Astrocyte (in vitro differentiated cells and primary cell): Measurements from ENCODE around the gene TBC1D3I. TPM values are rescaled to one million over a fixed set of nuclear protein-coding genes. Genes with fewer than 3 reads are reported as not detected.

Experiments
- DNase-seq: peaks from one replicate; pipeline ENCODE4 v3.0.0-alpha.2; 2010; ENCODE audit warnings: low read depth
- FAIRE-seq: peaks from 2 replicates; lab custom pipeline; 2011; peaks lifted over from hg19 to GRCh38; lab: Jason Lieb, UNC
- H2AFZ ChIP-seq: 2 replicates; pipeline ENCODE4 v1.6.0; 2012; ENCODE audit warnings: low read depth, low read length, inconsistent platforms
- H3K27ac ChIP-seq: 2 replicates; pipeline ENCODE4 v1.5.1; 2011; ENCODE audit warnings: low read depth, low read length, inconsistent platforms
- H3K27me3 ChIP-seq: 2 replicates; pipeline ENCODE4 v1.6.0; 2011; ENCODE audit warnings: low read length, inconsistent platforms; ENCODE audit not compliant: insufficient read depth
- H3K36me3 ChIP-seq: 2 replicates; pipeline ENCODE4 v1.5.1; 2011; ENCODE audit warnings: low read length, inconsistent platforms; ENCODE audit not compliant: insufficient read depth
- H3K4me1 ChIP-seq: 2 replicates; pipeline ENCODE4 v1.5.1; 2011; ENCODE audit warnings: low read length, inconsistent platforms; ENCODE audit not compliant: insufficient read depth
- H3K4me2 ChIP-seq: 2 replicates; pipeline ENCODE4 v1.6.0; 2012; ENCODE audit warnings: low read length, inconsistent platforms
- H3K4me3 ChIP-seq: 2 replicates; pipeline ENCODE4 v1.5.1; 2011; ENCODE audit warnings: low read depth, mild to moderate bottlenecking, low read length, inconsistent platforms; ENCODE audit not compliant: insufficient read depth
- H3K79me2 ChIP-seq: 2 replicates; pipeline ENCODE4 v1.6.0; 2012; ENCODE audit warnings: mild to moderate bottlenecking, low read length, inconsistent platforms; ENCODE audit not compliant: insufficient read depth
- H3K9ac ChIP-seq: 2 replicates; pipeline ENCODE4 v1.6.0; 2012; ENCODE audit warnings: mild to moderate bottlenecking, low read length, inconsistent platforms
- H3K9me3 ChIP-seq: 2 replicates; pipeline ENCODE4 v1.5.1; 2012; ENCODE audit warnings: low read depth, mild to moderate bottlenecking, low read length, inconsistent platforms; ENCODE audit not compliant: insufficient read depth
- H4K20me1 ChIP-seq: 2 replicates; pipeline ENCODE4 v1.6.0; 2012; ENCODE audit warnings: low read length, inconsistent platforms; ENCODE audit not compliant: insufficient read depth
- H3K27ac Mint-ChIP-seq: one replicate; pipeline ENCODE4 v1.8.0; 2021; ENCODE audit warnings: mild to moderate bottlenecking, mixed read lengths; ENCODE audit not compliant: unreplicated experiment
- H3K27me3 Mint-ChIP-seq: one replicate; pipeline ENCODE4 v1.8.0; 2021; ENCODE audit warnings: low read depth, mixed read lengths; ENCODE audit not compliant: unreplicated experiment
- H3K36me3 Mint-ChIP-seq: one replicate; pipeline ENCODE4 v1.8.0; 2021; ENCODE audit warnings: low read depth, mixed read lengths; ENCODE audit not compliant: unreplicated experiment
- H3K4me1 Mint-ChIP-seq: one replicate; pipeline ENCODE4 v1.8.0; 2021; ENCODE audit warnings: low read depth, mixed read lengths; ENCODE audit not compliant: unreplicated experiment
- H3K4me3 Mint-ChIP-seq: one replicate; pipeline ENCODE4 v1.8.0; 2021; ENCODE audit warnings: mild to moderate bottlenecking, moderate library complexity, mixed read lengths; ENCODE audit not compliant: unreplicated experiment
- H3K9me3 Mint-ChIP-seq: one replicate; pipeline ENCODE4 v1.8.0; 2021; ENCODE audit warnings: mild to moderate bottlenecking, mixed read lengths; ENCODE audit not compliant: unreplicated experiment
- EZH2 ChIP-seq: IDR thresholded peaks from 2 replicates; pipeline ENCODE4 v1.6.1; 2012; ENCODE audit warnings: mild to moderate bottlenecking, low read length, inconsistent platforms; ENCODE audit not compliant: insufficient read depth
- total RNA-seq: library from RNA; stranded (reverse); gene quantifications from 2 replicates; pipeline ENCODE4 v1.2.1, GENCODE V29; 2021
- TF ChIP-seq, protein P1 (sequence below): IDR thresholded peaks from 2 replicates; pipeline ENCODE4 v1.5.1; 2011; ENCODE audit warnings: low read depth, mild to moderate bottlenecking, inconsistent platforms, low read length, moderate library complexity; ENCODE audit not compliant: insufficient read depth

Gene TBC1D3I
- total RNA-seq, 1 donor from 2014 or later = 0.11 TPM

DNA sequence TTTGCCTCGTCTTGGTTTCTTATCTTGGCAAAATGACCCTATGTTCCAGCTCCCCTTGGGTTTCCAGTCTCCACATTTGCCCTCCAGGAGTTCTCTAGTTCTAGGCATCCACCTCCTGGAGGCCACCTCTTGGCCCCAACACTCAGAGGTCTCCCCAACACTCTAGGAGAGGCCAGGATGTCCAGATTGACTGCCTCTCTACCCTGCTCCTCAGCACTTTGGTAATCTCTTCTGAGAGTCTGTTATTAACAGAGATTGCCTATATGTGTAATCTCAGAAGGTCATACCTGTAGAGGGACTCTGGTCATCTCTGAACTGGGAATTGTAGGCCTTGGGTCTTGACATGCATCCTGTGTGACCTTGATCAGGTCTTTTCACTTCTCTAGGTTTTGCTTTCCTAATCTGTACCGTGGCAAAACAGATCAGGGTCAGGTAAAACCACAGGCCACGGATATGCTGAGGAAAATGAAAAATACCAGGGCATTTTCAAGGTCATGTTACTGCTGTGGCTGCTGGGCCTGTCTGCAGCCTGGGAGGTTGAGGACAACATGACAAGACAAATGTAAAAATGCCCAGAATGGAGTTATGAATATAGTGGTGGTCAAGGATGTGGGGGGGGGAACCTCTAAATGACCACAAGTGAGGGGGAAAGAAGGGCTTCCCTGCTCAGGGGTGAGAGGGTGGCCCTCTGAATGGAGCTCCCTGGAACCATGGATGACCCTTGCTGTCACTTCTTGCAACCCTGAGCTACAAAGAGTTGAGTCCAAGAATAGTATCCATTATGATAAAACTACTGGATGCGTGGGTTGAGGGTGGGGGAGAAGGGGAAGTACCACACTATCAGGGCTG lies 58.5 kb downstream of the TBC1D3I start:
- Histone ChIP-seq H3K27ac (no peak overlapping the region), H3K9ac (no peak overlapping the region), H3K36me3 (no peaks in the 10 kb centered on the region), H3K4me2 (no peak overlapping the region), H3K9me3 (no peaks in the 10 kb centered on the region), H3K4me1 (no peaks in the 10 kb centered on the region), H3K4me3 (no peak overlapping the region), H2AFZ (no peak overlapping the region), H4K20me1 (no peaks in the 10 kb centered on the region), H3K27me3 (no peaks in the 10 kb centered on the region), H3K79me2 (no peaks in the 10 kb centered on the region)
- Mint-ChIP-seq H3K9me3 (no peaks in the 10 kb centered on the region), H3K4me1 (peaks cover 4% of the 10 kb centered on the region), H3K4me3 (no peak overlapping the region), H3K36me3 (no peaks in the 10 kb centered on the region), H3K27me3 (peaks cover 23% of the 10 kb centered on the region), H3K27ac (no peak overlapping the region)
- TF ChIP-seq, protein P1, sequence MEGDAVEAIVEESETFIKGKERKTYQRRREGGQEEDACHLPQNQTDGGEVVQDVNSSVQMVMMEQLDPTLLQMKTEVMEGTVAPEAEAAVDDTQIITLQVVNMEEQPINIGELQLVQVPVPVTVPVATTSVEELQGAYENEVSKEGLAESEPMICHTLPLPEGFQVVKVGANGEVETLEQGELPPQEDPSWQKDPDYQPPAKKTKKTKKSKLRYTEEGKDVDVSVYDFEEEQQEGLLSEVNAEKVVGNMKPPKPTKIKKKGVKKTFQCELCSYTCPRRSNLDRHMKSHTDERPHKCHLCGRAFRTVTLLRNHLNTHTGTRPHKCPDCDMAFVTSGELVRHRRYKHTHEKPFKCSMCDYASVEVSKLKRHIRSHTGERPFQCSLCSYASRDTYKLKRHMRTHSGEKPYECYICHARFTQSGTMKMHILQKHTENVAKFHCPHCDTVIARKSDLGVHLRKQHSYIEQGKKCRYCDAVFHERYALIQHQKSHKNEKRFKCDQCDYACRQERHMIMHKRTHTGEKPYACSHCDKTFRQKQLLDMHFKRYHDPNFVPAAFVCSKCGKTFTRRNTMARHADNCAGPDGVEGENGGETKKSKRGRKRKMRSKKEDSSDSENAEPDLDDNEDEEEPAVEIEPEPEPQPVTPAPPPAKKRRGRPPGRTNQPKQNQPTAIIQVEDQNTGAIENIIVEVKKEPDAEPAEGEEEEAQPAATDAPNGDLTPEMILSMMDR = no peak
- TF ChIP-seq EZH2 = no peak
- FAIRE-seq (no peak), DNase-seq (no peak)

- DNase-seq = no peak
- no peak overlapping the region for H3K27ac ChIP-seq
These were observed 59.5 kb downstream of the TBC1D3I start for GRCh38 chr17:36204724-36205500.

More at GRCh38 chr17:36204724-36205500, 59.5 kb downstream of the TBC1D3I start:
- H3K27me3 ChIP-seq = no peaks in the 10 kb centered on the region
- no peak overlapping the region for H2AFZ ChIP-seq
- H3K4me2 ChIP-seq = no peak overlapping the region
- H3K9me3 ChIP-seq = no peaks in the 10 kb centered on the region
- Mint-ChIP-seq H3K36me3 (no peaks in the 10 kb centered on the region), H3K27ac (no peak overlapping the region), H3K4me3 (no peak overlapping the region), H3K9me3 (no peaks in the 10 kb centered on the region), H3K27me3 (peaks cover 23% of the 10 kb centered on the region), H3K4me1 (peaks cover 2% of the 10 kb centered on the region)
- no peak overlapping the region for H3K4me3 ChIP-seq
- H4K20me1 ChIP-seq = no peaks in the 10 kb centered on the region
- no peaks in the 10 kb centered on the region for H3K36me3 ChIP-seq
- no peaks in the 10 kb centered on the region for H3K4me1 ChIP-seq
- TF ChIP-seq, protein P1 = no peak
- no peak for TF ChIP-seq EZH2
- no peaks in the 10 kb centered on the region for H3K79me2 ChIP-seq
- FAIRE-seq = no peak
- no peak overlapping the region for H3K9ac ChIP-seq

Other genes with a start within 250 kb of the TBC1D3I start
- not detected in 2 replicates for gene CCL23, start 246.6 kb downstream of the TBC1D3I start, total RNA-seq
- not detected in 2 replicates for gene CCL18, start 200.3 kb downstream of the TBC1D3I start, total RNA-seq
- 3.4 and 3.6 TPM in 2 replicates for gene CCL3, start 174.4 kb downstream of the TBC1D3I start, total RNA-seq
- 21.8 and 23.4 TPM in 2 replicates for gene CCL4, start 160.7 kb downstream of the TBC1D3I start, total RNA-seq
- gene TBC1D3B, start 87.9 kb downstream of the TBC1D3I start, total RNA-seq = 6.3 and 9.8 TPM in 2 replicates
- gene CCL3L1, start 67.8 kb downstream of the TBC1D3I start, total RNA-seq = 1.7 and 2.2 TPM in 2 replicates
- 48.9 TPM in 2 replicates for gene CCL4L2, start 53.5 kb downstream of the TBC1D3I start, total RNA-seq
- gene TBC1D3G, start 59.3 kb upstream of the TBC1D3I start, total RNA-seq = not detected in 2 replicates
- not detected in 2 replicates for gene TBC1D3H, start 123.9 kb upstream of the TBC1D3I start, total RNA-seq
- 26.4 and 29.4 TPM in 2 replicates for gene ZNHIT3, start 222.1 kb upstream of the TBC1D3I start, total RNA-seq